ENCODE measurements around the gene BLOC1S1.

Gene BLOC1S1

DNA sequence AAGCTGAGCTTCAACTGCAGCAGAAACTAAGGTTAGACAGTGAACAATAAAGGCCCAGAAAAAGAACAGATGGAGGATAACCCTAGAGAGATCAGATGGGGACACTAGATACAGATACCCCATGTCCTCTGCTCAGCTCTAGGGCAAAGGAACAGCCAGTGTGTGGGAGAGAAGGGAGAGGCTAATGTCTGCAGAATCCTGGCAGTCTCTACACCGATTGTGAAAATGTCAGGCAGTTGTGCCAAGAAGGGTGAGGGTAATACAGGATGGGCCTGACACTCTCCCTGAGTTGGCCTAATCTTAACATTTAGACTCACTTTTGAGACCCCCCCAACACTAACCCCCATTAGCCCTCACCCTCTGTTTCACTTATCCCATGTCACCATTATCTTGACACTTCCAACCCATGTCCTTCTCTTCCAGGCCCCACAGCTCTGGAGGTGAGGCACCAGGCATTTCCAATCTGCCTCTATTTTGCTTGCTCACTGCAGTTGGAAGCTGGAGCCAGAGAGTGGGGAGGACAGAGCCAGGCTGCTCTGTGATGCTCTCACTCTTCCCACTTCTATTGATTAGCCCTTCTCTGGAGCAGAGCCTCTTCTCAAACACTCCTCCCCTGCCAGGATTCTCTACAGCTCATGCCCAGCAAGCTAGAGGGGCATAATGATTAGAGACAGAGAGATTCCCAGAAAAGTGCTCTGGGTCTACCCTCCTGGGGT lies 3.0 kb upstream of the BLOC1S1 start:
- no peak for DNase-seq

DNA sequence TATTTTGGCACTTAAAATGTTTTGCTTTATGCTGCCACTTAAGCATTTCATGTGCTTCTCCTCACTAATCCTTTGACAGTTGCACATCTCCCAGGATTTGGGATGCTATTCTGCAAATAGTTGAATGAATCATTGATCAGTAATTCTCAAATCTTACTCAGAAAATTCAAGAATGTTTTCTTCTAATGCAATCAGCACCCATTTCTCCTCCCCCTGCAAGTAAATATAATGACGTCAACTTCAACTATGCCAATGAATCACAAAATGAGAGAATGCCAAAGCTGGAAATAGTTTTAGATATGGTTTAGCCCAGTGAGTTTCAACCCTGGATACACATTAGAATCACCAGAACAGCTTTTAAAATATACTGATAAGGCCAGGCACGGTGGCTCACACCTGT lies 2.1 kb upstream of the BLOC1S1 start:
- no peak for DNase-seq

DNA sequence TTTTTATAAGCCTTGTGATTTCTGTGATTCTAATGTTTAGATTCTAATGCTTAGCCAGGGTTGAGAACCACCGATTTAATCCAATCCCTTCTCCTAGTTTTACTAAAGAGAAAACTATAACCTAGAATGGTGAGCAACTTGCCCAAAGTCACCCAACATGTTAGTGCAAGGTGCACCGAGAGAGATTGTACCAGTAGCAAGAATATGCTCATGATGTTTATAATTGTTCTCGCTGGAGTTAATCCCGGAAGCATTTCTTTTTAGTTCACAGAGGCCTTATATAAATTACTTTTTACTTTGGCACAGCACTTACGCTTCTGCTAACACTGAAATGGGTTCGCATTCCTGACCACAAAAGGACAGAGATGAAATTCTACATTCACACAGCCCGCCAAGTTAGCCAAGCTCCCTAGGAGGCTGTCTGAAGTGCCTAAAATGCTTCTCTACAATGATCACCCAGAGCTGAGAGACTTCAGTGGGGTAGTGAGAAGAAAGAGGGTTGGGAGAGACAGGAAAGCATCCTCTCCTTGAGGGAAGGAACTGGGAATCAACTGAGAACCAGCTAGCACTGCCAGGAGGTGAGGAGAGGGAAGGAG lies 579 bp upstream of the BLOC1S1 start:
- DNase-seq = no peak

DNA sequence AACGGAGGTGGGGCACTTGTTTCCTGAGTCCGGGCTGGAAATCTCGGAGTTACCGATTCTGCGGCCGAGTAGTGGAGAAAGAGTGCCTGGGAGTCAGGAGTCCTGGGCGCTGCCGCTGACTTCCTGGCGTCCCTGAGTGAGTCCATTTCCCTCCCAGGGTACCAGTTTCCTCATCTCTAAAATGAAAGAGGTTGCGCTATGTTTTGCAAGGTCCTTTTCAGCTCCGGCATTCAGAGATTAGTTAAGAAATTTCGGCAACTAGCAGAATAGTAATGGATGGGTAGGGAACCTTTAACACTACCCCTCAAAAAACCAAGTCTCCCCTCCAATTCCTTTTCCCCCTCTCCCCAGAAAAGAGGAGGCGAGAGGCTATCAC lies 724 bp downstream of the BLOC1S1 start:
- DNase-seq = no peak

DNA sequence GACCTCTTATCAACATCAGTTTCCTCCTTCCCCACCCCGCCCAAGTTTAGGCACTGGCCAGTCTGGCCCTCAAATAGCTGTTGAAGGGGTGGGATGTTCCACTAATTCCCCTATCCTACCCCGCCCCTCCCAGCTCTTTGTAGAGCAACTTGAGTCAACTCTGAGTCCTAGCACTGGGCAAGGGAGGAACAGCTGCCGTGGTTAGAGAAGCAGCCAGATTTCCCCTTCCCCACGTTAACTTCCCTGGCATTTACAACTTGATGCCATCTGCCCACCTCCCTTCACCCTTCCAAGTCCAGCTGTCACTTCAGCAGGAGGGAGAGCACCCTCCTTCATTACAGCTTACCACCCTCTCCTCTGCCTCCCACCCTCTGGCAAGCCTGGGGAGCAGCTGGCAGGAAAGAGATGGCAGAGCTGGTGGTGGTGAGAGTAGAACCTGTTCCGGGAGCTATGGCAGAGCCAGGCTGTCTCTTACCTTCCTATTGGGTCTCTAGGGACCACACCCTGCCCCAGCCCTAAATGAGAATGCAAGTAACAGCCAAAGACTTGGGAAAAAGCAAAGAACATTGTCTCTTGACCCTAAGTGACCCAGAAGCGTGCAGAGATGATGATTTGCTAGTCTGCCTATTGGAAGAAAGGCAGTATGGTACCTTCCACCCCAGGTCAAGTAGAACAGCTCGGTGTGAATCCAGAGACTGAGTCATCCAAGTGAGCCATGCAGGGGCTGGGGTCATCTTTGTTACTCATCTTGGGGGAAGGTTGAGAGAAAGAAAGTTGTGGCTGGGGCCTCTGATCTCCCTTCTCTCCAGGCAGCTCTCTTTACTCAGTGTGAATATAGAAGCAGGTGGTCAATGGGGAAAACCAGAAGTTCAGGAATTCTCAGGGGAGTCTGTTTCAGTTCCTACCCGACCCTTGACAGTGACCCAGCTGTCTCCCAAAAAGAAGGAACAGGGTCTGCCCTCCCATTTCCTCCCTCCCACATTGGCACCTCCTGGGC lies 1.5 kb downstream of the BLOC1S1 start:
- DNase-seq = no peak

DNA sequence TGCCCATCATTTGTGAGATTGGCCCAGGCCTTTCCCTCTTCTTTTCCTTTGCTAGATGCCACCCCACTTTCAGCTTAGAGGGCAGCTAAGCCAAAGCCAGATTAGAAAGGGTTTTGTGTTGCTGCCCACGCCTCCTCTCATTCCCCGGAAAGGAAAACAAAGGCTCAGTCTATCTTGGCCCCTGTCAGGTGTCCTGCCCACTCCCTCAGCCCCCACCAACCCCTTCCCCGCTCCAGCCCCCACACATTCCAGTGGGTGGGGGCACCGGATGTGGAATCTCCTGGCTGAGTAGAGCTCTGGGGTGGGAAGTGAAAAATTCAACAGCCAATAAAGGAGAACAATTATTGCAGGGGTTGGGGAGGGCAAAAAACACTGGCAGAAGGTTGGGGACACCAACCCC lies 2.2 kb downstream of the BLOC1S1 start:
- DNase-seq = no peak

DNA sequence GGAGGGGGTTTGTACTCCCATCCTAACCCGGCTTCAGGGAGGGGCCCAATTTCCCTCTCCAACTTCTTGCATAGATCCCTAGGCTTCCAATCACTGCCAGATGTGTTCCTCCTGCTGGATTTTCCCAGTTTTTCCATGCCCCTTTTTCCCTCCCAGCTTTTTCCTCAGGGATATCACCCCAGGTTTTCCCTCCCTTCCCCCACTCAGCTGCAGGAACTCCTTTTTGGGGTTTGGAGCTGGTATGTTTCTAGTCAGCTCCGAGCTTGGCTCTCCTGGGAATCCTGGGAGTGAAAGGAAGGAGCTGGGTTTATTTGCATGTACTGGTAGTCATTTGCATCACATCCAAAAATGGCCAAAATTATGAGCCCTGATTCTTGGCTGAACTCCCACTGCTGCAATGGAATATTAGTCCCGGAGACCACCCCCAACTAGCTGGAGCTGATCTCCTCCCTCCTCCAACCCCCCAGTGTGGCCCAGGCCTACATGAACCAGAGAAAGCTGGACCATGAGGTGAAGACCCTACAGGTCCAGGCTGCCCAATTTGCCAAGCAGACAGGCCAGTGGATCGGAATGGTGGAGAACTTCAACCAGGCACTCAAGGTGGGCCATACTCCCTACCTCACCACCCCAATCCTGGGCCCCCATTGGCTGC lies 2.9 kb downstream of the BLOC1S1 start:
- no peak for DNase-seq

DNA sequence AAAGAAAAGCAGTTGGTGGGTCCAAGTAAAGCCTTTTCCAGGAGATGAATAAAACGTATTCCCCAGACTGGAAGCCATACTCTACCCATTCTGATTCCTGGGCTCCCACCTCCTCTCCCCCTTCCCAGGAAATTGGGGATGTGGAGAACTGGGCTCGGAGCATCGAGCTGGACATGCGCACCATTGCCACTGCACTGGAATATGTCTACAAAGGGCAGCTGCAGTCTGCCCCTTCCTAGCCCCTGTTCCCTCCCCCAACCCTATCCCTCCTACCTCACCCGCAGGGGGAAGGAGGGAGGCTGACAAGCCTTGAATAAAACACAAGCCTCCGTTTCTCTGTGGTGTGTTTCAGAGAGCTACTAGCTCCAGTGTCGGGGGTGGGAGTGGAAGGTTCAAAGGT lies 3.5 kb downstream of the BLOC1S1 start:
- DNase-seq = no peak

DNA sequence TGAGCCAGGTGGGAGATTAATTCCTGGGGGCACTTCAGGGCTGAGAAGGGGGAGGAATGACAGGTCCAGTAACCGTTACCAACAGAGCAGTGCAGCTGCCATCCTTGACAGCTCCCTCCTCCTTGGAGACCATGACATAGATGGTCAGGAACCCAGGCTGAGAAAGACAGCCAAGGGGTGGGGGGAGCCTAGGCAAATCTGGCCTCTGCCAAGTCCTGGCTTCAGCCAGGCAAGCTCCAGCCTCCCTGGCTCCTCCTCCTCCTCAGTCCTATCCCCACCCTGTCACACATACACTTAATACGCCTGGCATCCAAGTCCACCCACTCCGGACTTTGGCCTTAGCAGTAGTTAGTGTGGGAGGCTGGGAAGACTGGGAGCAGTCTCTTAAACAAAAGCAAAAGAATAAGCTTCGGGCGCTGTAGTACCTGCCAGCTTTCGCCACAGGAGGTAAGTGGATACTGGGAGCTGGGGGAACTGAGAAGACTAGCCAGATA lies 4.3 kb downstream of the BLOC1S1 start, which contains the start of gene RDH5:
Gene RDH5 (plus strand): TSS at position 323 of the 494 bp plus-strand sequence. CDS start 792 bp downstream, outside the sequence.
- no peak for DNase-seq

DNA sequence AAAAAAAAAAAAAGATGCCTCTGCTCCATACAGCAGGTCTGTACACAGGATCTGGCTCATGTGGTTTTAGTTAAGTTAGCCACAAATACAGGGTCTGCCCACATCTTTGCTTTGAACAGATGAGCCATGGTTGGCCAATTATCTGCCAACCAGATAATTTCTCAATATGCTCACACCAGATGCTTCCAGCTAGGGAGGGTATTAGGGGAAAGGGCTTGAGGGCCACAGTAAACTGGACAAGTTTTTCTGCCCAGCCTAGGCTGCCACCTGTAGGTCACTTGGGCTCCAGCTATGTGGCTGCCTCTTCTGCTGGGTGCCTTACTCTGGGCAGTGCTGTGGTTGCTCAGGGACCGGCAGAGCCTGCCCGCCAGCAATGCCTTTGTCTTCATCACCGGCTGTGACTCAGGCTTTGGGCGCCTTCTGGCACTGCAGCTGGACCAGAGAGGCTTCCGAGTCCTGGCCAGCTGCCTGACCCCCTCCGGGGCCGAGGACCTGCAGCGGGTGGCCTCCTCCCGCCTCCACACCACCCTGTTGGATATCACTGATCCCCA lies 5.1 kb downstream of the BLOC1S1 start:
- DNase-seq = peak; percentile 34

DNA sequence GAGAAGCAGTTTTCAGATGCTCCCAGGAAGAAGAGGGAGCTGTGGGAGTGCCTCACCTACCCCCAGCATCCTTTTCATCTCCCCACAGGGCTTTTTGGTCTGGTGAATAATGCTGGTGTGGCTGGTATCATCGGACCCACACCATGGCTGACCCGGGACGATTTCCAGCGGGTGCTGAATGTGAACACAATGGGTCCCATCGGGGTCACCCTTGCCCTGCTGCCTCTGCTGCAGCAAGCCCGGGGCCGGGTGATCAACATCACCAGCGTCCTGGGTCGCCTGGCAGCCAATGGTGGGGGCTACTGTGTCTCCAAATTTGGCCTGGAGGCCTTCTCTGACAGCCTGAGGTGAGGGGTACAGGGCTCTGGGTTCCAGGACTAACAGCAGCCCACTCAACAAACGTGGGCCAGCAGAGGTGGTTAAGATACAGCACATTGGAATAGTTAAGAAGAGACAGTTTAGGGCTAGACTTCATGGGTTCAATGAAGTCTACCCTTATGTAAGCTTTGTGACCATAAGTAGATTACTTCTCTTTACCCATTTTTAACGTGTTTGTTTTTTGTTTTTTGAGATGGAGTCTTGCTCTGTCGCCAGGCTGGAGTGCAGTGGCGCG lies 5.9 kb downstream of the BLOC1S1 start:
- DNase-seq = no peak

DNA sequence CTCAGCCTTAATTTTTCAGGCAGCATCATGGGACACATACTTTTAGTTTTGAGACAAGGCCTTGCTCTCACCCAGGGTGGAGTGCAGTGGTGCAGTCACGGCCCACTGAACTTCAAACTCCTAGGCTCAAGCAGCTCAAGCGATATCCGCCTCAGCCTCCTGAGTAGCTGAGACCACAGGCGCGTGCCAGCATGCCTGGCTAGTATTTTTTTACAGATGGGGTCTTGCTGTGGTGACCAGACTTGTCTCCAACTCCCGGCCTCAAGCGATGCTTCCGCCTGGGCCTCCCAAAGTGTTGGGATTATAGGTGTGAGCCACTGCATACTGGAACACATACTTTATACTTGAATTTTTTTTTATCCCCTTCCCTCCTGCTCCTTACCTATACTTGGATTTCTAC lies 7.1 kb downstream of the BLOC1S1 start:
- DNase-seq = no peak

DNA sequence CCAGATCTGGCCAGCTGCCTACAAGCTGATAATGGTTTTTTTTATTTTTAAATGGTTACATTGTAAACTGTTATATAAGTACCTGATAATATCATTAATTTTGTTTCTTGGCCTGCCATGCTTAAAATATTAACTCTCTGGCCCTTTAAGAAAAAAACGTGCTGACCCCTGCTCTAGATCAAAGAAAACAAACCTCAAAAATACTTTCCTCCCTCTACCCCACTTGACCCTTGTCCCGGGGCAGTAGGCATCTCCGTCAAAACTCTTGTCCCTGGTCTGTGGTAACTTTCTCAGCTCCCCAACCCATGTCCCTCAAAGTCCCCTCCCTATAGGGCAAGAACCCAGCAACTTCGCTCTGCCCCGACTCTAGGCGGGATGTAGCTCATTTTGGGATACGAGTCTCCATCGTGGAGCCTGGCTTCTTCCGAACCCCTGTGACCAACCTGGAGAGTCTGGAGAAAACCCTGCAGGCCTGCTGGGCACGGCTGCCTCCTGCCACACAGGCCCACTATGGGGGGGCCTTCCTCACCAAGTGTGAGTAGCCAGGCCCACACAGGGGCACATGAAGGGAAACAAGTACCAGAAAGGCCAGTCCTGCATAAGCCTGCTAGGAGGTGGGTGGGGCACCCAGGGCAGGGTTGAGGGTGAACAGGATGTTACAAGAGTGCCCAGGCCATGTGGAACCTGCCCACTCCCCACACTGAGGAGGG lies 7.8 kb downstream of the BLOC1S1 start:
- no peak for DNase-seq

DNA sequence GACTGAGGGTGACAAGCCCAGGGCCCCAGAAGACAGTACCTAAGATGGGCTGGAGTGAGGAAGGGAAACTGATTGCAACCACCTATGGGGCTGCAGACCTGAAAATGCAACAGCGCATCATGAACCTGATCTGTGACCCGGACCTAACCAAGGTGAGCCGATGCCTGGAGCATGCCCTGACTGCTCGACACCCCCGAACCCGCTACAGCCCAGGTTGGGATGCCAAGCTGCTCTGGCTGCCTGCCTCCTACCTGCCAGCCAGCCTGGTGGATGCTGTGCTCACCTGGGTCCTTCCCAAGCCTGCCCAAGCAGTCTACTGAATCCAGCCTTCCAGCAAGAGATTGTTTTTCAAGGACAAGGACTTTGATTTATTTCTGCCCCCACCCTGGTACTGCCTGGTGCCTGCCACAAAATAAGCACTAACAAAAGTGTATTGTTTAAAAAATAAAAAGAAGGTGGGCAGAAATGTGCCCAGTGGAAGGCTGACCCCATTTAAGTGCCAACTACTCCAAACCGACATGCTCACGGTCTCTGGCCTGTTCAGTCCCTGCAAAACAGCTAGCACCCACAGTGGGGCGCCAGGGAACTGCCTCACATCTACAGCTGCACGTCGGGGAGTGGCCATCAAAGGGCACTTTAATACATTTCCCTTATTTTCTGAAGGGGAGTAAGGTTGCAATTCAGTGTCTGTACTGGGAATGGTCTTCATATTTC lies 8.5 kb downstream of the BLOC1S1 start:
- DNase-seq = peak; percentile 74

DNA sequence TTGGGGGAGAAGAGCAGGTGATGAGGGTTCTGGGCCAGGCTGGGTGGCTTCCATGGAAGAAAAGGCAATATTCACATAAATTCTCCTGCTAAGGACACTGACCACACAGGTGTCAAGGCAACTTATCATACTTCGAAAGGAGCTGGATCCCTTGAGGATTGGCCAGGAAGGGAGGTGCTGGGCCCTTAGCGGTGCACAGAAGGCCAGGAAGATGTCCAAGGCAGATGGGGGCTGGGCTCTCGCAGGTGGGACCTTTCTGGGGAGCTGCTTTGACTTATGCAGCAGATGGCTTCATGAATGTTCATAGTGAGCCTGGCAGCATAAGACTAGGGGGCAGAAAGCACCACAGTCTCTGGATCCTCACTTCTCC lies 9.1 kb downstream of the BLOC1S1 start:
- no peak for DNase-seq

DNA sequence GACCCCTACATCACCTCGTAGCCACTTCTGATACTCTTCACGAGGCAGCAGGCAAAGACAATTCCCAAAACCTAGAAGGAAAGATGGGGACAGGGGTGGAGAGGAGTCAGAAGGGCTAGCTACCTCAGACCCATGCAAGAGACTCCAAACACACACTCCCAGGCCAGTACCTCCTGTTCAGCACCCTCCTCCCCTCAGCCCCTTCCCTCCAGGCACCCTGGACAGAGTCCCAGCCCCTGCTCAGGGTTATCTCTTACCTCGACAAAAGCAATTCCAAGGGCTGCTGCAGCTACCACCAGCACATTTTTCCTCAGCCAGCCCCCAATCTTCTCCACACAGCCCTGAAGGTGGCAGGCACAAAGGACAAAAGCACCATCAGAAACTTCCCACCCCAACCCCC lies 9.7 kb downstream of the BLOC1S1 start:
- DNase-seq = no peak

DNA sequence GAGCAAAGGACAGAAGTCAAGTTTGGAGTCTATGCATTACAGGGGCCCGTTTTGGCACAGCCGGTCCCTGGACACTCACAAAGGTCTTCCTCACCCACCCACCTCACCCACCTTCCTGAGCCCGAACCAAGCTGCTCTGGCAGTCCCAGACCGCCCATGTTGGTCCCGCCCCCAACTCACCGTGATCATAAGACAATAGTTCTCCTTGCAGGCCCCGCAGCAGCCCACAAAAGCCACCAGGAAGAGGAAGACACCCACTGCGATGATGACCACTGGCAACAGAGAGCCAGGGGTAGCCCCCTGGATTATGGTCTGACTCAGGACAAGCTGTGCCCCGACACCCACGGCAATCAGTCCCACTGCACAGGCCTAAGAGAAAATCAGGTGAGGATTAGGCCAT lies 11.1 kb downstream of the BLOC1S1 start:
- no peak for DNase-seq

DNA sequence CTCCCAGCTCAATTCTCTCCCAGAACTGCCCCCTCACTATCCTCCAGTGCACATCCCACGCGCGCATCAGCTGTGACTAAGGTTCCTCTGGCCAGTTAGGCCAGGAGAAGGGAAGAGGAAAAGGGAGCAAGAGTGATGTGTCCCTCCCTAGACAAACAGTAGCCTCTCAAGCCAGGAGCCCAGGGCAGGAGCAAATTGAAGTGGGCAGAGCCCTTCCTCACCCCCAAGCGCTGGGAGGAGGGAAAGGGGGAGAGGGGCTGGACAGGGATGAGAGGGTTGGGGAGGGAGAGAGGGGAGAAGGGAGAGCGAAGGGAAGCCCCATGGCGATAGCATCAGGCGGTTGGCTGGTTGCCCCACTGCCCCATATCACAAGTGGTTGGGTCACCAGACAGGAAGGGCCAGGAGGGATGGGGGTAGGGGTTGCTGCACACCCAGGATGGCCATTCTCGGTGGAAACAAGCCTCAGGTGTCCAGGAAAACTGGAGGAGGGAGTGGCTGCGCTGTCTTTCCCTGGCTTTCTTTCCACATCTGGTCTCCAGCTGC lies 11.9 kb downstream of the BLOC1S1 start:
- no peak for DNase-seq

DNA sequence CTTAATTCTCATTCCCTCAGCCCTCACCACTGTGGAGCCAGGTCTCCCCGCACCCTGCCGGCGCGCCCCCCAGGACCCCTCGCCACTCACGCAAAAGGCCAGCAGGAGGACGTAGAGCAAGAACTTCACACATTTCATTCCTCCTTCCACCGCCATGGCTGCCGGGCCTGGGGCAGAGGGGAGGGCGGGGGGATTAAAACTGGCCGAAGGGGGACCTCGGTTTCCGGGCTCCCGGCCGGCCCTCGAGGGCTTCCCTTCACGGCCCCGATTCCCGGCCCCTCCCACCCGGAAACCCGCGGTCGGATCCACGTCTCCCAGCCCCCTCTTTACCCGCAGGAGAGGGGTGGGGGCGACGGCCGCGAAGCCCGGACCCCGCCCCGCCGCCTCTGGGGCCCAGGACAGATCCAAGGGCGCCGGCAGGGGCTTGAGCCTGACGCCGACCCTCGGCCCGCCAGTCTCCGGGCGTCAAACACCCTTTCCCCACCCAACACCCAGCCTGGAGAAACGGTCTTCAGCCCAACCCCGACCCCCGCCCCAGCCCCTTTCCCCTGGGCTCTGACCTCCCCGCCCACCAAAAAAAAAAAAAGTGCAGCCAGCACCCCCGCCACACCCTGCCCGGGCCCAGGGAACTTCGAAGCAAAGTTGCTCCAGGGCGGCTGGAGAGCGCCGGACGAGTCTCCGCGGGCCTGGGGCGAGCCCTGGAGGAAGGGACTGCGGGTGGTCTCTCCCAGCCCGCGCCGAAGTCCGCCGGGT lies 12.5 kb downstream of the BLOC1S1 start:
- DNase-seq = peak; percentile 34
